ENCODE results near the gene METRNL.
"Not testable (repeated sequence)": the region's sequence is repeated elsewhere in the genome, so short reads cannot be mapped to it uniquely, and the experiment has no call there.

Gene METRNL

GRCh38 chr17:83053739-83054451 is 25.5 kb upstream of the METRNL start:
- H3K4me3 ChIP-seq (ENCODE audit: low read length) = no peak overlapping the region
- H3K9ac ChIP-seq (ENCODE audit: low read depth, low read length) = no peak overlapping the region
- peaks cover 28% of the 10 kb centered on the region for H3K4me1 ChIP-seq (ENCODE audit: control insufficient read depth, insufficient read depth, low read length)
- H3K27me3 ChIP-seq (ENCODE audit: control insufficient read depth, insufficient read depth, low read length) = no peaks in the 10 kb centered on the region
- H3K4me2 ChIP-seq (ENCODE audit: low read length) = no peak overlapping the region
- H3K9me3 ChIP-seq (replicated peaks; ENCODE audit: low read length) = no peaks in the 10 kb centered on the region
- H3K36me3 ChIP-seq (ENCODE audit: insufficient read depth, low read length) = no peaks in the 10 kb centered on the region

- Histone ChIP-seq H3K9ac (ENCODE audit: low read depth, low read length) (no peak overlapping the region), H3K4me1 (ENCODE audit: control insufficient read depth, insufficient read depth, low read length) (peaks cover 25% of the 10 kb centered on the region)
These were observed 24.8 kb upstream of the METRNL start for GRCh38 chr17:83054518-83055125.

GRCh38 chr17:83055176-83055575 is 24.2 kb upstream of the METRNL start:
- H3K4me1 ChIP-seq (ENCODE audit: control insufficient read depth, insufficient read depth, low read length) = peaks cover 25% of the 10 kb centered on the region
- H3K9me3 ChIP-seq (replicated peaks; ENCODE audit: low read length); H3K36me3 ChIP-seq (ENCODE audit: insufficient read depth, low read length); H3K9ac ChIP-seq (ENCODE audit: low read depth, low read length); H3K4me3 ChIP-seq (ENCODE audit: low read length); H3K4me2 ChIP-seq (ENCODE audit: low read length); H3K27me3 ChIP-seq (ENCODE audit: control insufficient read depth, insufficient read depth, low read length): not testable (repeated sequence)

More at GRCh38 chr17:83054518-83055125, 24.8 kb upstream of the METRNL start:
- Histone ChIP-seq H3K4me2 (ENCODE audit: low read length) (no peak overlapping the region), H3K9me3 (replicated peaks; ENCODE audit: low read length) (no peaks in the 10 kb centered on the region), H3K4me3 (ENCODE audit: low read length) (no peak overlapping the region), H3K27me3 (ENCODE audit: control insufficient read depth, insufficient read depth, low read length) (no peaks in the 10 kb centered on the region), H3K36me3 (ENCODE audit: insufficient read depth, low read length) (no peaks in the 10 kb centered on the region)

- Histone ChIP-seq H3K4me2 (ENCODE audit: low read length) (peak overlapping the region; percentile 63), H3K27me3 (ENCODE audit: control insufficient read depth, insufficient read depth, low read length) (no peaks in the 10 kb centered on the region), H3K9ac (ENCODE audit: low read depth, low read length) (no peak overlapping the region), H3K4me1 (ENCODE audit: control insufficient read depth, insufficient read depth, low read length) (peaks cover 25% of the 10 kb centered on the region), H3K36me3 (ENCODE audit: insufficient read depth, low read length) (no peaks in the 10 kb centered on the region), H3K4me3 (ENCODE audit: low read length) (peak overlapping the region; percentile 21), H3K9me3 (replicated peaks; ENCODE audit: low read length) (no peaks in the 10 kb centered on the region)
These were observed 23.4 kb upstream of the METRNL start for GRCh38 chr17:83055911-83056582.

GRCh38 chr17:83056583-83057396 is 22.6 kb upstream of the METRNL start:
- Histone ChIP-seq H3K4me2 (ENCODE audit: low read length) (peak overlapping the region; percentile 63), H3K4me3 (ENCODE audit: low read length) (peak overlapping the region; percentile 21), H3K27me3 (ENCODE audit: control insufficient read depth, insufficient read depth, low read length) (no peaks in the 10 kb centered on the region), H3K9me3 (replicated peaks; ENCODE audit: low read length) (no peaks in the 10 kb centered on the region), H3K9ac (ENCODE audit: low read depth, low read length) (no peak overlapping the region), H3K4me1 (ENCODE audit: control insufficient read depth, insufficient read depth, low read length) (peaks cover 25% of the 10 kb centered on the region), H3K36me3 (ENCODE audit: insufficient read depth, low read length) (no peaks in the 10 kb centered on the region)

GRCh38 chr17:83057397-83057761 is 22.0 kb upstream of the METRNL start:
- no peaks in the 10 kb centered on the region for H3K27me3 ChIP-seq (ENCODE audit: control insufficient read depth, insufficient read depth, low read length)
- no peak overlapping the region for H3K9ac ChIP-seq (ENCODE audit: low read depth, low read length)

GRCh38 chr17:83057793-83058265 is 21.6 kb upstream of the METRNL start:
- H3K9me3 ChIP-seq (replicated peaks; ENCODE audit: low read length) = no peaks in the 10 kb centered on the region
- no peaks in the 10 kb centered on the region for H3K27me3 ChIP-seq (ENCODE audit: control insufficient read depth, insufficient read depth, low read length)
- no peaks in the 10 kb centered on the region for H3K36me3 ChIP-seq (ENCODE audit: insufficient read depth, low read length)
- H3K4me1 ChIP-seq (ENCODE audit: control insufficient read depth, insufficient read depth, low read length) = peaks cover 19% of the 10 kb centered on the region
- no peak overlapping the region for H3K4me3 ChIP-seq (ENCODE audit: low read length)
- H3K9ac ChIP-seq (ENCODE audit: low read depth, low read length) = no peak overlapping the region
- no peak overlapping the region for H3K4me2 ChIP-seq (ENCODE audit: low read length)

More at GRCh38 chr17:83057397-83057761, 22.0 kb upstream of the METRNL start:
- peaks cover 19% of the 10 kb centered on the region for H3K4me1 ChIP-seq (ENCODE audit: control insufficient read depth, insufficient read depth, low read length)
- no peak overlapping the region for H3K4me3 ChIP-seq (ENCODE audit: low read length)
- H3K4me2 ChIP-seq (ENCODE audit: low read length) = no peak overlapping the region
- H3K36me3 ChIP-seq (ENCODE audit: insufficient read depth, low read length) = no peaks in the 10 kb centered on the region
- no peaks in the 10 kb centered on the region for H3K9me3 ChIP-seq (replicated peaks; ENCODE audit: low read length)

- Histone ChIP-seq H3K4me2 (ENCODE audit: low read length) (no peak overlapping the region), H3K4me1 (ENCODE audit: control insufficient read depth, insufficient read depth, low read length) (peaks cover 15% of the 10 kb centered on the region), H3K4me3 (ENCODE audit: low read length) (no peak overlapping the region), H3K9ac (ENCODE audit: low read depth, low read length) (no peak overlapping the region), H3K27me3 (ENCODE audit: control insufficient read depth, insufficient read depth, low read length) (peaks cover 3% of the 10 kb centered on the region), H3K36me3 (ENCODE audit: insufficient read depth, low read length) (no peaks in the 10 kb centered on the region), H3K9me3 (replicated peaks; ENCODE audit: low read length) (no peaks in the 10 kb centered on the region)
These were observed 21.1 kb upstream of the METRNL start for GRCh38 chr17:83058266-83058798.

- Histone ChIP-seq H3K36me3 (ENCODE audit: insufficient read depth, low read length) (no peaks in the 10 kb centered on the region), H3K4me3 (ENCODE audit: low read length) (no peak overlapping the region), H3K9ac (ENCODE audit: low read depth, low read length) (no peak overlapping the region), H3K4me2 (ENCODE audit: low read length) (no peak overlapping the region), H3K4me1 (ENCODE audit: control insufficient read depth, insufficient read depth, low read length) (peaks cover 4% of the 10 kb centered on the region), H3K9me3 (replicated peaks; ENCODE audit: low read length) (no peaks in the 10 kb centered on the region), H3K27me3 (ENCODE audit: control insufficient read depth, insufficient read depth, low read length) (peaks cover 7% of the 10 kb centered on the region)
These were observed 17.8 kb upstream of the METRNL start for GRCh38 chr17:83061586-83061985.

GRCh38 chr17:83062011-83062817 is 17.2 kb upstream of the METRNL start:
- H3K27me3 ChIP-seq (ENCODE audit: control insufficient read depth, insufficient read depth, low read length) = peaks cover 7% of the 10 kb centered on the region
- H3K4me2 ChIP-seq (ENCODE audit: low read length) = no peak overlapping the region
- no peaks in the 10 kb centered on the region for H3K4me1 ChIP-seq (ENCODE audit: control insufficient read depth, insufficient read depth, low read length)
- H3K4me3 ChIP-seq (ENCODE audit: low read length) = no peak overlapping the region
- no peaks in the 10 kb centered on the region for H3K36me3 ChIP-seq (ENCODE audit: insufficient read depth, low read length)
- no peaks in the 10 kb centered on the region for H3K9me3 ChIP-seq (replicated peaks; ENCODE audit: low read length)
- H3K9ac ChIP-seq (ENCODE audit: low read depth, low read length) = no peak overlapping the region

Measured in skeletal muscle satellite cell (primary cell).